Ovary (tissue), 9 donors: ENCODE measurements around the gene HHAT. TPM values are rescaled to one million over a fixed set of nuclear protein-coding genes. Genes with fewer than 3 reads are reported as not detected.

ENCODE experiments used
- DNase-seq, 5 donors: peaks; one replicate each; pipeline ENCODE4 v3.0.0-alpha.2; 2019 to 2020
- H3K27ac ChIP-seq, 2 donors: fragments of 200-600 bp; one replicate each; pipeline versions ENCODE4 v1.5.1 to v1.8.0; 2019 to 2022
- H3K27me3 ChIP-seq: fragments of 200-600 bp; one replicate; pipeline ENCODE4 v1.8.0; 2022
- H3K36me3 ChIP-seq: fragments of 200-600 bp; sonication (generic); one replicate; pipeline ENCODE4 v1.5.1; 2019
- H3K4me1 ChIP-seq: one replicate; pipeline ENCODE4 v1.8.1; 2013; ENCODE audit warnings: mild to moderate bottlenecking, moderate library complexity; ENCODE audit not compliant: insufficient read depth
- H3K4me3 ChIP-seq: fragments of 200-600 bp; sonication (generic); one replicate; pipeline ENCODE4 v1.5.1; 2017
- H3K9me3 ChIP-seq, 2 donors: fragments of 200-600 bp in 1 of 2; sonication (generic) in 1 of 2; one replicate each; pipeline versions ENCODE4 v1.5.1 to v1.8.1; 2013 to 2019; ENCODE audit warnings: mild to moderate bottlenecking in 1 of 2, moderate library complexity in 1 of 2
- EP300 ChIP-seq: sonication (generic); formaldehyde crosslinking; IDR thresholded peaks from one replicate; pipeline ENCODE4 v1.6.1; 2017; ENCODE audit warnings: antibody characterized with exemption
- POLR2A ChIP-seq: fragments of 450-650 bp; IDR thresholded peaks from one replicate; pipeline ENCODE4 v1.6.1; 2017; ENCODE audit warnings: antibody characterized with exemption, mild to moderate bottlenecking, moderate library complexity
- WGBS, 3 donors: extraction: QIAGEN DNeasy Blood & Tissue Kit in 1 of 3; methylation state at CpG; one replicate each; pipeline versions ENCODE4 v1.1.5 to v1.1.7; 2013 to 2017; 5-methylcytosine and 5-hydroxymethylcytosine counted together
- intact Hi-C, 4 donors: fragments of 100-400 bp; cut with DNase I; formaldehyde crosslinking; loops; one replicate each; pipeline versions ENCODE4 v1.11.0 to v1.15.1; 2022 to 2023
- polyA plus RNA-seq, 2 donors: library from polyadenylated mRNA; stranded (reverse); fragments of 200-250 nt in 1 of 2; fragments of 350-450 nt in 1 of 2; fragmentation: Illumina TruSeq in 1 of 2; extraction: RNeasy Lipid Tissue Mini Kit (QIAGEN cat#74804) in 1 of 2; gene quantifications; one replicate each; pipeline ENCODE4 v1.2.3, GENCODE V29; 2013 to 2014
- total RNA-seq, 7 donors: library from RNA; depleted of rRNA in 2 of 7; stranded (reverse); fragments of >200 nt in 2 of 7; fragmentation: NEBNext Ultra II Directional in 3 of 7; extraction: Animal tissue kit (Norgen Biotek cat#: 25700) in 3 of 7; gene quantifications; one replicate each; pipeline versions ENCODE4 v1.1.0 to v1.2.4, GENCODE V29; 2016 to 2023
- TF ChIP-seq, protein P1 (sequence below), 3 donors: fragments of 450-650 bp in 2 of 3; fragments of 200-600 bp in 1 of 3; IDR thresholded peaks; one replicate each; pipeline versions ENCODE4 v1.5.1 to v1.8.0; 2016 to 2022; ENCODE audit warnings: antibody characterized with exemption in 3 of 3, mild to moderate bottlenecking in 1 of 3
- donor health status: DM: no; HTN: no; CAD: no; lungs with moderate emphysema.
- donor health status: DM: no; HTN: no; CAD: no.
- donor health status: Bipolar disorder and iron deficiency.
- donor health status: DM: yes; HTN: yes; CAD: no.
- donor health status: DM: no; HTN: no; CAD: no.
- donor health status: DM: yes; HTN: yes; CAD: no.

The HHAT gene
- total and polyA plus RNA-seq, 9 donors, result 2.1 to 10.5 (median 4.1) TPM

DNA sequence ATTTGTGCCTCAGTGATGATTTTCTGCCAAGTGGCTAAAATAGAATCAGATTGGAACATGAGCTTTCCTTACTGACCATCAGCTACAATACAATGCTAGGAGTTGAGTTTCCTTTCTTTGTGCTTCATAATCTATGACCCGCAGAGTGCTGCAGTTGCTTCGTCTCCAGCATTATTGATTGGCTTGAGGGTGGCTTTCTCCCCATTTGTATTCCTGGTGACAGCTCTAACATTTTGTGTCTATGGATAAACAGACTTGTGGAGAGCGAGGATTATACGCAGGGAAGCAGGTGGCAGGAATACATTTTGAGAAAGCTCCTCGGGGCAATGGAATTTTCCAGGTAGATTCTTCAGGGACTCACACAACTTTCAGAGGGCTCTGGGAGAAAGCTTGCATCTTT is 223.2 kb downstream of the HHAT start:
- no peaks in the 10 kb centered on the region for H3K4me1 ChIP-seq
- H3K27me3 ChIP-seq, result no peaks in the 10 kb centered on the region
- DNase-seq, result no peak
- WGBS, 3 donors, result 86 to 95% (median 95%) methylated on average over 5 of the region's 5 CpGs
- no peak overlapping the region for H3K27ac ChIP-seq
- intact Hi-C loops, result no loop called here
- H3K9me3 ChIP-seq, result no peaks in the 10 kb centered on the region
- H3K4me3 ChIP-seq, result no peak overlapping the region
- no peaks in the 10 kb centered on the region for H3K36me3 ChIP-seq
- TF ChIP-seq, protein P1, sequence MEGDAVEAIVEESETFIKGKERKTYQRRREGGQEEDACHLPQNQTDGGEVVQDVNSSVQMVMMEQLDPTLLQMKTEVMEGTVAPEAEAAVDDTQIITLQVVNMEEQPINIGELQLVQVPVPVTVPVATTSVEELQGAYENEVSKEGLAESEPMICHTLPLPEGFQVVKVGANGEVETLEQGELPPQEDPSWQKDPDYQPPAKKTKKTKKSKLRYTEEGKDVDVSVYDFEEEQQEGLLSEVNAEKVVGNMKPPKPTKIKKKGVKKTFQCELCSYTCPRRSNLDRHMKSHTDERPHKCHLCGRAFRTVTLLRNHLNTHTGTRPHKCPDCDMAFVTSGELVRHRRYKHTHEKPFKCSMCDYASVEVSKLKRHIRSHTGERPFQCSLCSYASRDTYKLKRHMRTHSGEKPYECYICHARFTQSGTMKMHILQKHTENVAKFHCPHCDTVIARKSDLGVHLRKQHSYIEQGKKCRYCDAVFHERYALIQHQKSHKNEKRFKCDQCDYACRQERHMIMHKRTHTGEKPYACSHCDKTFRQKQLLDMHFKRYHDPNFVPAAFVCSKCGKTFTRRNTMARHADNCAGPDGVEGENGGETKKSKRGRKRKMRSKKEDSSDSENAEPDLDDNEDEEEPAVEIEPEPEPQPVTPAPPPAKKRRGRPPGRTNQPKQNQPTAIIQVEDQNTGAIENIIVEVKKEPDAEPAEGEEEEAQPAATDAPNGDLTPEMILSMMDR (IDR thresholded peaks at IDR 0.05), result no peak
- no peak for TF ChIP-seq POLR2A

DNA sequence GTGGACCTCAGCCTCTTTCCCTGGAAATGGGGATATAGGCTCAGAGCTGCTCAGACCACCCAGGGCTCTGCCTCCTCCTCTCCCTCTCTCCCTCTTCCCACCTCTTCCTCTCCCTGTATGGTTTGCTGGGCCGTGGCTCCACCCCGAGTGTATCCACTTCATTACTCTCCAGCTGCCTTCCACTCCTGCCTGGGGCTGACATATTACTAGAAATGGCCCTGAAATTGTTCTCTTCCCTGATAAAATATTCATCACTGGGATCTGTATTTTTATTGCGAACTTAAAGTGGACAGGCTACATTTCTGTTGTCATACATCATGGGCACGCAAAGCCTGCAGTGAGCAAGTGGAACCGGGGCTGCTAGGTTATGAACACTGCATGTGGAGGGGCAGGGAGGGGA is 225.0 kb downstream of the HHAT start:
- TF ChIP-seq POLR2A (no peak), EP300 (no peak)
- TF ChIP-seq, protein P1 (IDR thresholded peaks at IDR 0.05), result no peak
- H3K27ac ChIP-seq, result no peak overlapping the region
- H3K4me3 ChIP-seq, result no peak overlapping the region
- 74 to 76% (median 75%) methylated on average over 5 of the region's 5 CpGs for WGBS, 3 donors
- H3K36me3 ChIP-seq, result no peaks in the 10 kb centered on the region
- DNase-seq, result no peak
- no peaks in the 10 kb centered on the region for H3K9me3 ChIP-seq
- no peaks in the 10 kb centered on the region for H3K27me3 ChIP-seq
- intact Hi-C loops, result no loop called here
- no peaks in the 10 kb centered on the region for H3K4me1 ChIP-seq

DNA sequence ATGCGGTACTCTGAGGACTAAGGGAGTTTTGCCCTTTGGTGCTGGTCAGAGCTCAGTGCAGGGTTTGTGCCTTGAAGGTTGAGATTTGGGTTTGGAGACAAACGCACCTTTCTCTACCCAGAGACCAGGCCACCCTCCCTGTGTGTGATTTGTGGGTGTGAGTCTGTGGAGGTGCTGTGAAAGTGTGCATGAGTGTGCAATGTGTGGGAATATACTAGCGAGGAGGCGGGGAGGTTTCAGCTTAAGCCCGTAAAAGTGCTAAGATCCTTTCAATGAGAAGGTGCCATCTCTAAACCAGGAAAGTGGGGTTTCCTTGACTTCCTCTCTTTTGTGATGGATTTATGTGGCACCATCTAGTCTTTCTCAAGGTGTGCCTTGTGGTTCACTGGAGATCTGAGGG is 225.7 kb downstream of the HHAT start:
- Histone ChIP-seq H3K27me3 (no peaks in the 10 kb centered on the region), H3K27ac (no peak overlapping the region), H3K4me3 (no peak overlapping the region), H3K4me1 (no peaks in the 10 kb centered on the region), H3K9me3 (no peaks in the 10 kb centered on the region), H3K36me3 (no peaks in the 10 kb centered on the region)
- DNase-seq, result no peak
- TF ChIP-seq, protein P1 (IDR thresholded peaks at IDR 0.05), result no peak
- TF ChIP-seq POLR2A (no peak), EP300 (no peak)
- WGBS, 3 donors, result 94 to 96% (median 94%) methylated on average over 5 of the region's 5 CpGs
- intact Hi-C loops, result no loop called here

DNA sequence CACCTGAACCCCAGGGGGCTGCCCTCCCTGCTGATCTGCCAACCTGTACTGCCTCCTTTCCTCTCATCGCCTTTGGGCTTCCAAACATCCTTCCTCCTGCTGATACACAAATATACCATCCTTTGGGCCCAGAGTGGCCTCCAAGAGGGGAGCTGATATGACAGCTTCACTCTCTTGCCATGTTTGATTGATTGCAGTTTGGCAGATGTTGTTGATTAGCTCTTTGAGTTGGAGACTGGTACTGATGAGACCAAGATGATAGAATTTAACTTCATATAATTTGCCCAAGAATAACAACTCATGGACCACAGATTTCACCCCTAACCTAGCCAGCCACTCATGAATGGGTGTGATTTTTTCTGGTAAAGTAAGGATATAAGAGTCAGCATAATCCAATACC is 227.8 kb downstream of the HHAT start:
- Histone ChIP-seq H3K27me3 (no peaks in the 10 kb centered on the region), H3K9me3 (no peaks in the 10 kb centered on the region), H3K27ac (no peak overlapping the region), H3K4me1 (no peaks in the 10 kb centered on the region), H3K4me3 (no peak overlapping the region), H3K36me3 (no peaks in the 10 kb centered on the region)
- TF ChIP-seq, protein P1 (IDR thresholded peaks at IDR 0.05), result no peak
- no peak for TF ChIP-seq POLR2A
- no peak for TF ChIP-seq EP300
- no peak for DNase-seq
- WGBS, 3 donors, result 90 to 100% (median 98%) methylated on average over 1 of the region's 1 CpG
- intact Hi-C loops, result no loop called here
